ENCODE measurements around the gene PPIL1.

The PPIL1 gene

GRCh38 chr6:36860126-36860525 is 14.5 kb downstream of the PPIL1 start:
- TF ChIP-seq YY1 (IDR thresholded peaks at IDR 0.05; ENCODE audit: low read depth) (no peak), REST (IDR thresholded peaks at IDR 0.05; ENCODE audit: low read depth) (no peak), CEBPB (IDR thresholded peaks at IDR 0.05) (no peak), RAD21 (IDR thresholded peaks at IDR 0.05; ENCODE audit: low read depth) (no peak), USF1 (IDR thresholded peaks at IDR 0.05) (no peak), EP300 (IDR thresholded peaks at IDR 0.05; ENCODE audit: borderline replicate concordance) (no peak), EGR1 (IDR thresholded peaks at IDR 0.05) (no peak), TEAD4 (IDR thresholded peaks at IDR 0.05) (no peak), TAF1 (IDR thresholded peaks at IDR 0.05; ENCODE audit: low read depth) (no peak), ZBTB7A (IDR thresholded peaks at IDR 0.05; ENCODE audit: low read depth) (no peak), NFIC (IDR thresholded peaks at IDR 0.05) (no peak), CREB1 (IDR thresholded peaks at IDR 0.05; ENCODE audit: low read depth) (no peak)
- TF ChIP-seq, protein P1, sequence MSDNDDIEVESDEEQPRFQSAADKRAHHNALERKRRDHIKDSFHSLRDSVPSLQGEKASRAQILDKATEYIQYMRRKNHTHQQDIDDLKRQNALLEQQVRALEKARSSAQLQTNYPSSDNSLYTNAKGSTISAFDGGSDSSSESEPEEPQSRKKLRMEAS (IDR thresholded peaks at IDR 0.05): no peak

- TF ChIP-seq RAD21 (IDR thresholded peaks at IDR 0.05; ENCODE audit: low read depth) (no peak), CEBPB (IDR thresholded peaks at IDR 0.05) (no peak), FOXM1 (IDR thresholded peaks at IDR 0.05; ENCODE audit: borderline replicate concordance, low read depth) (no peak), TAF1 (IDR thresholded peaks at IDR 0.05; ENCODE audit: low read depth) (no peak), USF1 (IDR thresholded peaks at IDR 0.05) (no peak), YY1 (IDR thresholded peaks at IDR 0.05; ENCODE audit: low read depth) (no peak), REST (IDR thresholded peaks at IDR 0.05; ENCODE audit: low read depth) (no peak), ZBTB7A (IDR thresholded peaks at IDR 0.05; ENCODE audit: low read depth) (no peak), EGR1 (IDR thresholded peaks at IDR 0.05) (no peak), EP300 (IDR thresholded peaks at IDR 0.05; ENCODE audit: borderline replicate concordance) (no peak), NFIC (IDR thresholded peaks at IDR 0.05) (no peak), TEAD4 (IDR thresholded peaks at IDR 0.05) (no peak), CREB1 (IDR thresholded peaks at IDR 0.05; ENCODE audit: low read depth) (no peak), TCF12 (IDR thresholded peaks at IDR 0.05; ENCODE audit: low read depth) (no peak)
- TF ChIP-seq, protein P1 (IDR thresholded peaks at IDR 0.05): no peak
Observed at GRCh38 chr6:36858407-36858981, 16.1 kb downstream of the PPIL1 start.

GRCh38 chr6:36857325-36857724 is 17.3 kb downstream of the PPIL1 start:
- no peak for TF ChIP-seq TCF12 (IDR thresholded peaks at IDR 0.05; ENCODE audit: low read depth)
- TF ChIP-seq, protein P1 (IDR thresholded peaks at IDR 0.05): no peak
- no peak for TF ChIP-seq EGR1 (IDR thresholded peaks at IDR 0.05)
- TF ChIP-seq REST (IDR thresholded peaks at IDR 0.05; ENCODE audit: low read depth): no peak
- TF ChIP-seq CEBPB (IDR thresholded peaks at IDR 0.05): no peak
- no peak for TF ChIP-seq FOXM1 (IDR thresholded peaks at IDR 0.05; ENCODE audit: borderline replicate concordance, low read depth)
- no peak for TF ChIP-seq RAD21 (IDR thresholded peaks at IDR 0.05; ENCODE audit: low read depth)
- no peak for TF ChIP-seq YY1 (IDR thresholded peaks at IDR 0.05; ENCODE audit: low read depth)
- TF ChIP-seq TEAD4 (IDR thresholded peaks at IDR 0.05): no peak

GRCh38 chr6:36856277-36856676 is 18.3 kb downstream of the PPIL1 start:
- TF ChIP-seq YY1 (IDR thresholded peaks at IDR 0.05; ENCODE audit: low read depth) (no peak), RAD21 (IDR thresholded peaks at IDR 0.05; ENCODE audit: low read depth) (no peak), NFIC (IDR thresholded peaks at IDR 0.05) (peak; percentile 77), CREB1 (IDR thresholded peaks at IDR 0.05; ENCODE audit: low read depth) (no peak), FOXM1 (IDR thresholded peaks at IDR 0.05; ENCODE audit: borderline replicate concordance, low read depth) (no peak), TEAD4 (IDR thresholded peaks at IDR 0.05) (no peak), REST (IDR thresholded peaks at IDR 0.05; ENCODE audit: low read depth) (no peak)
